IMR-90 (cell line): ENCODE data around the gene CEP78. TPM values are rescaled to one million over a fixed set of nuclear protein-coding genes. Genes with fewer than 3 reads are reported as not detected.

Experiments used
- ATAC-seq: fragments of 200-7000 bp; cut with Tn5 transposase; 2 replicates; pipeline ENCODE4 v1.9.1; 2020; ENCODE audit warnings: low read depth, mild to moderate bottlenecking, moderate library complexity
- BruUV-seq: library from RNA; stranded (reverse); fragments of 400-500 nt; replicated peaks from 2 replicates; lab custom pipeline; 2021; lab: Mats Ljungman, UMichigan
- CTCF ChIA-PET: fragments of 300-600 bp; formaldehyde crosslinking; extraction: SDS; loops from one replicate; lab custom pipeline; 2021; ENCODE audit warnings: antibody characterized with exemption; lab: Yijun Ruan, JAX
- POLR2A ChIA-PET: fragments of 300-600 bp; sonication (Branson Sonifier 250); formaldehyde crosslinking; loops from one replicate; lab custom pipeline; 2022; ENCODE audit warnings: antibody characterized with exemption; ENCODE audit not compliant: unreplicated experiment; lab: Charles Lee
- DNase-seq: peaks from one replicate; pipeline ENCODE4 v3.0.0; 2013
- H2AFZ ChIP-seq: replicated peaks from 2 replicates; pipeline ENCODE3; 2013; ENCODE audit warnings: low read length, mild to moderate bottlenecking; ENCODE audit not compliant: poor library complexity
- H2AK5ac ChIP-seq: 2 replicates; pipeline ENCODE4 v1.6.1; 2013; ENCODE audit warnings: low read depth, low read length, inconsistent platforms
- H2AK9ac ChIP-seq: replicated peaks from 2 replicates; pipeline ENCODE3; 2013; ENCODE audit warnings: mild to moderate bottlenecking, low read depth, low read length, moderate library complexity; ENCODE audit not compliant: poor library complexity
- H2BK120ac ChIP-seq: 2 replicates; pipeline ENCODE4 v1.6.1; 2013; ENCODE audit warnings: low read depth, low read length, inconsistent platforms
- H2BK15ac ChIP-seq: 3 replicates; pipeline ENCODE4 v1.6.1; 2013; ENCODE audit warnings: low read depth, low read length, inconsistent platforms
- H2BK20ac ChIP-seq: 2 replicates; pipeline ENCODE4 v1.6.1; 2013; ENCODE audit warnings: low read depth, mild to moderate bottlenecking, inconsistent platforms, low read length, moderate library complexity
- H2BK5ac ChIP-seq: 2 replicates; pipeline ENCODE4 v1.6.1; 2013; ENCODE audit warnings: mild to moderate bottlenecking, low read depth, low read length, inconsistent platforms; ENCODE audit not compliant: poor library complexity, severe bottlenecking
- H3K14ac ChIP-seq: replicated peaks from 2 replicates; pipeline ENCODE4 v1.6.1; 2013; ENCODE audit warnings: low read depth, low read length, inconsistent platforms
- H3K18ac ChIP-seq: 2 replicates; pipeline ENCODE4 v1.6.1; 2013; ENCODE audit warnings: low read depth, low read length, control low read depth
- H3K23ac ChIP-seq: 2 replicates; pipeline ENCODE4 v1.6.1; 2013; ENCODE audit warnings: low read depth, low read length, inconsistent platforms
- H3K27ac ChIP-seq: 2 replicates; pipeline ENCODE4 v1.5.1; 2013; ENCODE audit warnings: mild to moderate bottlenecking, control low read depth, low read length; ENCODE audit not compliant: insufficient read depth
- H3K27me3 ChIP-seq: 2 replicates; pipeline ENCODE4 v1.6.1; 2013; ENCODE audit warnings: low read length; ENCODE audit not compliant: control insufficient read depth, insufficient read depth
- H3K36me3 ChIP-seq: 2 replicates; pipeline ENCODE4 v1.6.1; 2013; ENCODE audit warnings: low read length, mixed read lengths; ENCODE audit not compliant: control insufficient read depth, insufficient read depth
- H3K4ac ChIP-seq: 2 replicates; pipeline ENCODE4 v1.6.1; 2013; ENCODE audit warnings: low read depth, low read length, inconsistent platforms
- H3K4me1 ChIP-seq: 2 replicates; pipeline ENCODE4 v1.6.1; 2013; ENCODE audit warnings: low read length, mixed read lengths; ENCODE audit not compliant: control insufficient read depth, insufficient read depth
- H3K4me2 ChIP-seq: 2 replicates; pipeline ENCODE4 v1.6.1; 2013; ENCODE audit warnings: low read depth, mild to moderate bottlenecking, control low read depth, low read length, moderate library complexity
- H3K4me3 ChIP-seq: 2 replicates; pipeline ENCODE4 v1.5.1; 2013; ENCODE audit warnings: low read depth, mild to moderate bottlenecking, control low read depth, low read length, moderate library complexity; ENCODE audit not compliant: insufficient read depth
- H3K56ac ChIP-seq: 2 replicates; pipeline ENCODE4 v1.6.1; 2013; ENCODE audit warnings: low read length, inconsistent platforms; ENCODE audit not compliant: insufficient read depth; ENCODE audit errors: extremely low read depth
- H3K79me1 ChIP-seq, 2 experiments: 2 replicates each; pipeline ENCODE4 v1.6.1; 2013; ENCODE audit warnings: low read length in 2 of 2, inconsistent platforms in 1 of 2, low read depth in 1 of 2
- H3K9ac ChIP-seq: 2 replicates; pipeline ENCODE4 v1.6.1; 2013; ENCODE audit warnings: low read depth, low read length, control low read depth
- H3K9me1 ChIP-seq: 2 replicates; pipeline ENCODE4 v1.6.1; 2013; ENCODE audit warnings: low read length, inconsistent platforms; ENCODE audit not compliant: insufficient read depth
- H3K9me3 ChIP-seq: 2 replicates; pipeline ENCODE4 v1.6.1; 2013; ENCODE audit warnings: low read length; ENCODE audit not compliant: control insufficient read depth, insufficient read depth
- H4K20me1 ChIP-seq: 2 replicates; pipeline ENCODE4 v1.6.1; 2013; ENCODE audit warnings: low read length, inconsistent platforms; ENCODE audit not compliant: insufficient read depth
- H4K5ac ChIP-seq: 2 replicates; pipeline ENCODE4 v1.6.1; 2013; ENCODE audit warnings: mild to moderate bottlenecking, low read depth, low read length, control low read depth
- H4K8ac ChIP-seq, 2 experiments: 2 replicates each; pipeline ENCODE4 v1.6.1; 2013; ENCODE audit warnings: low read depth in 2 of 2, low read length in 2 of 2, control low read depth in 1 of 2, inconsistent platforms in 1 of 2
- H4K91ac ChIP-seq: 2 replicates; pipeline ENCODE4 v1.6.1; 2013; ENCODE audit warnings: low read depth, low read length, inconsistent platforms; ENCODE audit not compliant: insufficient read depth
- BHLHE40 ChIP-seq: fragments of 150-350 bp; IDR thresholded peaks from 2 replicates; pipeline ENCODE4 v1.6.1; 2016; ENCODE audit warnings: mild to moderate bottlenecking, low read depth, low read length
- CEBPB ChIP-seq: IDR thresholded peaks from 2 replicates; pipeline ENCODE4 v1.6.1; 2012; ENCODE audit warnings: low read depth, low read length, improper control_type of control experiment
- CHD1 ChIP-seq: IDR thresholded peaks from 2 replicates; pipeline ENCODE4 v1.6.1; 2012; ENCODE audit warnings: low read depth, low read length, improper control_type of control experiment
- CTCF ChIP-seq: conservative IDR thresholded peaks from 2 replicates; pipeline ENCODE4 v1.5.1; 2012; ENCODE audit warnings: mild to moderate bottlenecking, low read depth, low read length, improper control_type of control experiment
- ELK1 ChIP-seq: fragments of 150-350 bp; IDR thresholded peaks from 2 replicates; pipeline ENCODE4 v1.6.1; 2016; ENCODE audit warnings: low read depth, mild to moderate bottlenecking, low read length, moderate library complexity, borderline replicate concordance
- FOS ChIP-seq: fragments of 150-350 bp; IDR thresholded peaks from 2 replicates; pipeline ENCODE4 v1.6.1; 2016; ENCODE audit warnings: low read depth, low read length
- MAFK ChIP-seq: IDR thresholded peaks from 2 replicates; pipeline ENCODE4 v1.6.1; 2012; ENCODE audit warnings: low read depth, low read length, improper control_type of control experiment
- MAZ ChIP-seq: IDR thresholded peaks from 2 replicates; pipeline ENCODE4 v1.6.1; 2012; ENCODE audit warnings: low read depth, mild to moderate bottlenecking, low read length, improper control_type of control experiment, moderate library complexity, borderline replicate concordance
- MXI1 ChIP-seq: IDR thresholded peaks from 2 replicates; pipeline ENCODE4 v1.6.1; 2012; ENCODE audit warnings: low read depth, mild to moderate bottlenecking, low read length, moderate library complexity, borderline replicate concordance
- POLR2A ChIP-seq: IDR thresholded peaks from 2 replicates; pipeline ENCODE4 v1.6.1; 2012; ENCODE audit warnings: mild to moderate bottlenecking, low read depth, low read length
- RAD21 ChIP-seq: IDR thresholded peaks from 2 replicates; pipeline ENCODE4 v1.6.1; 2012; ENCODE audit warnings: low read length, improper control_type of control experiment
- RCOR1 ChIP-seq: IDR thresholded peaks from 2 replicates; pipeline ENCODE4 v1.6.1; 2012; ENCODE audit warnings: mild to moderate bottlenecking, low read length, improper control_type of control experiment; ENCODE audit not compliant: insufficient replicate concordance
- RFX5 ChIP-seq: IDR thresholded peaks from 2 replicates; pipeline ENCODE4 v1.8.0; 2012; ENCODE audit warnings: low read depth, mild to moderate bottlenecking, low read length, moderate library complexity
- SMC3 ChIP-seq: fragments of 150-350 bp; IDR thresholded peaks from 2 replicates; pipeline ENCODE4 v1.6.1; 2016; ENCODE audit warnings: low read depth, mild to moderate bottlenecking, antibody characterized with exemption, low read length, moderate library complexity
- USF2 ChIP-seq: fragments of 150-350 bp; IDR thresholded peaks from 2 replicates; pipeline ENCODE4 v1.6.1; 2017; ENCODE audit warnings: mild to moderate bottlenecking, antibody characterized with exemption, low read length, low read depth
- WGBS, 2 experiments: methylation state at CpG; one replicate each; pipeline versions ENCODE4 v1.1.5 to v1.1.7; 2013; ENCODE audit warnings: missing lambda C conversion rate in 2 of 2; ENCODE audit not compliant: insufficient read length in 1 of 2; ENCODE audit errors: extremely low coverage in 2 of 2; 5-methylcytosine and 5-hydroxymethylcytosine counted together
- dilution Hi-C: fragments of 300-500 bp; cut with HindIII; formaldehyde crosslinking; loops from one replicate; pipeline ENCODE4 v1.14.3; 2018; ENCODE audit warnings: low sequenced_read_pairs; ENCODE audit not compliant: unreplicated experiment
- in situ Hi-C: fragments of 300-500 bp; cut with MboI; formaldehyde crosslinking; loops from 3 replicates; pipeline ENCODE4 v1.14.3; 2019; ENCODE audit warnings: low sequenced_read_pairs, inconsistent platforms, mixed read lengths
- intact Hi-C: fragments of 100-400 bp; cut with micrococcal nuclease; formaldehyde crosslinking; loops from 2 replicates; pipeline ENCODE4 v1.10.0; 2022
- polyA plus RNA-seq, 3 experiments: library from polyadenylated mRNA; depleted of rRNA; stranded (reverse); fragments of >200 nt; gene quantifications; 2 replicates each; pipeline ENCODE4 v1.2.3, GENCODE V29; 2012; ENCODE audit warnings: low replicate concordance in 1 of 3
- total RNA-seq: library from RNA; depleted of rRNA; stranded (reverse); fragments of >200 nt; gene quantifications from 2 replicates; pipeline ENCODE4 v1.2.3, GENCODE V29; 2012

Gene CEP78
- total and polyA plus RNA-seq, 2 of the 4 experiments (the other 2 are of a cell fraction): 9.2 to 18.3 TPM

- Histone ChIP-seq H2AFZ (no peak overlapping the region), H2BK15ac (no peak overlapping the region), H3K4ac (no peak overlapping the region), H2BK5ac (no peak overlapping the region), H3K36me3 (peaks cover 55% of the 10 kb centered on the region), H3K9me3 (no peaks in the 10 kb centered on the region), H2AK5ac (no peak overlapping the region), H3K56ac (no peak overlapping the region), H4K91ac (no peak overlapping the region), H3K18ac (no peak overlapping the region), H2BK20ac (no peak overlapping the region), H3K79me1 (peaks cover 20 to 48% of the 10 kb centered on the region in 2 experiments; a peak in 3 of 4 replicates), H3K14ac (no peak overlapping the region), H4K20me1 (peaks cover 37% of the 10 kb centered on the region; the same call in 1 of the 2 replicates), H3K27ac (no peak overlapping the region), H3K4me3 (no peak overlapping the region), H3K9me1 (0 out of 2 replicates have a peak, but pooled peaks cover 4% of the 10 kb centered on the region), H2BK120ac (no peak overlapping the region), H3K27me3 (no peaks in the 10 kb centered on the region), H3K9ac (no peak overlapping the region), H3K4me1 (peaks cover 2% of the 10 kb centered on the region; the same call in 1 of the 2 replicates), H4K5ac (no peak overlapping the region), H4K8ac (no peak overlapping the region), H3K4me2 (no peak overlapping the region), H3K23ac (no peak overlapping the region), H2AK9ac (no peak overlapping the region)
- BruUV-seq: no TSS peak
- 92% methylated on average over 4 of the region's 16 CpGs; no CpG with 5 or more reads in 1 of the 2 experiments for WGBS, 2 experiments
- CTCF ChIA-PET: no interaction called here
- intact Hi-C loops: no loop called here
- POLR2A ChIA-PET: no interaction called here
- dilution Hi-C loops: no loop called here
- ATAC-seq (no peak), DNase-seq (no peak)
- in situ Hi-C loops: no loop called here
- TF ChIP-seq CHD1: no peak
- TF ChIP-seq RFX5: no peak
- TF ChIP-seq CEBPB: no peak
- no peak for TF ChIP-seq SMC3
- TF ChIP-seq CTCF: no peak
- no peak for TF ChIP-seq POLR2A
- no peak for TF ChIP-seq RAD21
- no peak for TF ChIP-seq ELK1
- TF ChIP-seq FOS: no peak
- no peak for TF ChIP-seq USF2
- TF ChIP-seq MAZ: no peak
- TF ChIP-seq MXI1: no peak
- TF ChIP-seq MAFK: no peak
- no peak for TF ChIP-seq BHLHE40
- TF ChIP-seq RCOR1: no peak
Measured at GRCh38 chr9:78306222-78307076, 70.6 kb downstream of the CEP78 start.
